Activated CD4-positive, alpha-beta T cell treated with anti-CD3 and anti-CD28 coated beads, Interleukin-10, Interleukin-2, amounts not matched to agents 100 ng/mL and 50 ng/mL, durations not matched to agents 16 hours and 8 hours (primary cell): Measurements from ENCODE around the gene FTHL17.
A peak's percentile ranks its signal among the peaks of the same experiment; 100 is the strongest.

Experiments used
- DNase-seq: peaks from one replicate; pipeline ENCODE4 v3.0.0-alpha.2; 2020

The FTHL17 gene

GRCh38 chrX:31071725-31072124 is at the start of gene FTHL17:
TSS of gene FTHL17 (minus strand) at chrX:31072041. CDS start at chrX:31071953, 88 bp downstream.
- no peak for DNase-seq

GRCh38 chrX:31117266-31117665 is 45.4 kb upstream of the FTHL17 start:
- no peak for DNase-seq

- DNase-seq = no peak
These were observed 43.6 kb upstream of the FTHL17 start for GRCh38 chrX:31115398-31115797.

GRCh38 chrX:31114858-31115257 is 43.0 kb upstream of the FTHL17 start:
- no peak for DNase-seq

GRCh38 chrX:31112226-31112999 is 40.6 kb upstream of the FTHL17 start:
- DNase-seq = peak; percentile 23

GRCh38 chrX:31110657-31111056 is 38.8 kb upstream of the FTHL17 start:
- no peak for DNase-seq

GRCh38 chrX:31099536-31100090 is 27.8 kb upstream of the FTHL17 start:
- peak; percentile 92 for DNase-seq

- no peak for DNase-seq
These were observed 26.2 kb upstream of the FTHL17 start for GRCh38 chrX:31098079-31098478.

GRCh38 chrX:31093639-31093975 is 21.8 kb upstream of the FTHL17 start:
- DNase-seq = no peak

- DNase-seq = peak; percentile 50
These were observed 21.3 kb upstream of the FTHL17 start for GRCh38 chrX:31092970-31093638.

GRCh38 chrX:31092476-31092875 is 20.6 kb upstream of the FTHL17 start:
- no peak for DNase-seq

GRCh38 chrX:31091819-31092218 is 20.0 kb upstream of the FTHL17 start:
- DNase-seq = no peak

- DNase-seq = no peak
These were observed 2.7 kb upstream of the FTHL17 start for GRCh38 chrX:31074522-31074921.

GRCh38 chrX:31071262-31071661 is 579 bp downstream of the FTHL17 start:
- no peak for DNase-seq

GRCh38 chrX:31070057-31070468 is 1.8 kb downstream of the FTHL17 start:
- DNase-seq = peak; percentile 44

GRCh38 chrX:31063114-31063513 is 8.7 kb downstream of the FTHL17 start:
- peak; percentile 46 for DNase-seq

GRCh38 chrX:31061091-31061490 is 10.8 kb downstream of the FTHL17 start:
- DNase-seq = peak; percentile 64

- DNase-seq = no peak
These were observed 11.8 kb downstream of the FTHL17 start for GRCh38 chrX:31060016-31060415.

- no peak for DNase-seq
These were observed 13.6 kb downstream of the FTHL17 start for GRCh38 chrX:31058284-31058683.

GRCh38 chrX:31057691-31058090 is 14.2 kb downstream of the FTHL17 start:
- peak; percentile 88 for DNase-seq

GRCh38 chrX:31057291-31057690 is 14.6 kb downstream of the FTHL17 start:
- peak; percentile 64 for DNase-seq

- DNase-seq = no peak
These were observed 18.2 kb downstream of the FTHL17 start for GRCh38 chrX:31053621-31054020.

- no peak for DNase-seq
These were observed 32.5 kb downstream of the FTHL17 start for GRCh38 chrX:31039327-31039711.
